CD14-positive monocyte (primary cell): ENCODE results near the gene MACROD1. TPM values are rescaled to one million over a fixed set of nuclear protein-coding genes. Genes with fewer than 3 reads are reported as not detected.

Experiments used
- DNase-seq, 3 donors: peaks; one replicate each; pipeline ENCODE4 v3.0.0-alpha.2; 2011 to 2022
- H2AFZ ChIP-seq: 2 replicates; pipeline ENCODE4 v1.6.0; 2012; ENCODE audit warnings: mild to moderate bottlenecking, low read depth, low read length, inconsistent platforms; ENCODE audit not compliant: insufficient read depth, poor library complexity, severe bottlenecking
- H3K27ac ChIP-seq, 2 donors: 1 replicate in 1 of 2; 2 replicates in 1 of 2; pipeline ENCODE4 v1.5.1; 2012 to 2013; ENCODE audit warnings: low read length in 2 of 2, control low read depth in 1 of 2, inconsistent platforms in 1 of 2, low read depth in 1 of 2, mild to moderate bottlenecking in 1 of 2
- H3K27me3 ChIP-seq, 2 donors: one replicate each; pipeline versions ENCODE4 v1.6.0 to v1.6.1; 2011 to 2013; ENCODE audit warnings: low read length in 2 of 2; ENCODE audit not compliant: control insufficient read depth in 2 of 2, insufficient read depth in 2 of 2
- H3K36me3 ChIP-seq, 2 donors: replicated peaks in 1 of 2; 1 replicate in 1 of 2; 2 replicates in 1 of 2; pipeline versions ENCODE4 v1.5.1 to v1.6.1; 2012 to 2013; ENCODE audit warnings: low read length in 2 of 2, control low read depth in 1 of 2, inconsistent platforms in 1 of 2, mild to moderate bottlenecking in 1 of 2; ENCODE audit not compliant: insufficient read depth in 2 of 2, control insufficient read depth in 1 of 2
- H3K4me1 ChIP-seq, 2 donors: 1 replicate in 1 of 2; 2 replicates in 1 of 2; pipeline versions ENCODE4 v1.5.1 to v1.6.1; 2012 to 2013; ENCODE audit warnings: low read length in 2 of 2, control low read depth in 1 of 2, inconsistent platforms in 1 of 2, mild to moderate bottlenecking in 1 of 2, moderate library complexity in 1 of 2; ENCODE audit not compliant: insufficient read depth in 2 of 2, control insufficient read depth in 1 of 2
- H3K4me2 ChIP-seq: replicated peaks from 2 replicates; pipeline ENCODE3; 2012; ENCODE audit warnings: low read length, moderate library complexity, mild to moderate bottlenecking; ENCODE audit not compliant: poor library complexity, severe bottlenecking; ENCODE audit errors: extremely low read depth
- H3K4me3 ChIP-seq, 3 experiments: fragments of 200-600 bp in 1 of 3; sonication (generic) in 1 of 3; replicated peaks in 1 of 3; 1 replicate in 2 of 3; 2 replicates in 1 of 3; pipeline ENCODE4 v1.5.1; 2011 to 2013; ENCODE audit warnings: low read length in 3 of 3, mild to moderate bottlenecking in 3 of 3, control low read depth in 2 of 3, low read depth in 2 of 3, inconsistent platforms in 1 of 3, moderate library complexity in 1 of 3
- H3K79me2 ChIP-seq: 2 replicates; pipeline ENCODE4 v1.6.0; 2012; ENCODE audit warnings: mild to moderate bottlenecking, control low read depth, inconsistent platforms, low read length, moderate library complexity; ENCODE audit not compliant: insufficient read depth
- H3K9ac ChIP-seq: 2 replicates; pipeline ENCODE4 v1.6.0; 2017; ENCODE audit warnings: low read length, mild to moderate bottlenecking; ENCODE audit not compliant: insufficient read depth, poor library complexity, severe bottlenecking
- H3K9me3 ChIP-seq, 2 donors: replicated peaks in 1 of 2; 1 replicate in 1 of 2; 2 replicates in 1 of 2; pipeline versions ENCODE4 v1.5.1 to v1.6.1; 2012 to 2013; ENCODE audit warnings: low read length in 2 of 2, control low read depth in 1 of 2; ENCODE audit not compliant: control insufficient read depth in 1 of 2, insufficient read depth in 1 of 2
- H4K20me1 ChIP-seq: 2 replicates; pipeline ENCODE4 v1.6.0; 2012; ENCODE audit warnings: mild to moderate bottlenecking, low read length, control low read depth, moderate library complexity; ENCODE audit not compliant: insufficient read depth
- H3K27ac Mint-ChIP-seq, 7 donors: one replicate each; pipeline ENCODE4 v1.8.0; 2020; ENCODE audit warnings: mild to moderate bottlenecking in 7 of 7, mixed read lengths in 7 of 7, moderate library complexity in 6 of 7, inconsistent platforms in 2 of 7
- H3K27me3 Mint-ChIP-seq, 3 donors: one replicate each; pipeline ENCODE4 v1.8.0; 2021 to 2022; ENCODE audit warnings: low read depth in 3 of 3, mild to moderate bottlenecking in 3 of 3, mixed read lengths in 3 of 3, moderate library complexity in 3 of 3, inconsistent platforms in 1 of 3
- H3K36me3 Mint-ChIP-seq, 2 donors: one replicate each; pipeline ENCODE4 v1.8.0; 2020; ENCODE audit warnings: mixed read lengths in 2 of 2, inconsistent platforms in 1 of 2, mild to moderate bottlenecking in 1 of 2
- H3K4me1 Mint-ChIP-seq: one replicate; pipeline ENCODE4 v1.8.0; 2020; ENCODE audit warnings: mild to moderate bottlenecking, mixed read lengths
- H3K4me3 Mint-ChIP-seq, 2 donors: one replicate each; pipeline ENCODE4 v1.8.0; 2020; ENCODE audit warnings: mild to moderate bottlenecking in 2 of 2, mixed read lengths in 2 of 2, moderate library complexity in 1 of 2
- H3K9me3 Mint-ChIP-seq, 7 donors: one replicate each; pipeline ENCODE4 v1.8.0; 2020 to 2022; ENCODE audit warnings: mixed read lengths in 7 of 7, mild to moderate bottlenecking in 6 of 7, moderate library complexity in 6 of 7, inconsistent platforms in 2 of 7
- CTCF ChIP-seq: fragments of 200-600 bp; IDR thresholded peaks from one replicate; pipeline ENCODE4 v1.8.0; 2022; ENCODE audit warnings: antibody characterized with exemption, mild to moderate bottlenecking
- WGBS: methylation state at CpG from one replicate; pipeline ENCODE4 v1.1.5; 2013; ENCODE audit warnings: missing lambda C conversion rate; ENCODE audit not compliant: insufficient coverage; 5-methylcytosine and 5-hydroxymethylcytosine counted together
- intact Hi-C, 2 donors: fragments of 100-400 bp; cut with micrococcal nuclease; formaldehyde crosslinking; loops; one replicate each; pipeline versions ENCODE4 v1.15.0 to v1.15.1; 2023
- polyA plus RNA-seq, 3 donors: library from polyadenylated mRNA; depleted of rRNA in 1 of 3; unstranded in 2 of 3; stranded (reverse) in 1 of 3; fragments of 300-500 nt in 2 of 3; fragments of >200 nt in 1 of 3; fragmentation: Illumina TruSeq in 2 of 3; gene quantifications; 1 replicate in 2 of 3; 2 replicates in 1 of 3; pipeline ENCODE4 v1.2.3, GENCODE V29; 2012 to 2021

MACROD1 gene
- polyA plus RNA-seq, 3 donors, result 1.5 to 2.4 (median 2.2) TPM

- peaks cover 0 to 2% (median 0%) of the 10 kb centered on the region in 7 donors for H3K9me3 Mint-ChIP-seq
- H3K4me1 ChIP-seq, result no peaks in the 10 kb centered on the region
- no peak for TF ChIP-seq CTCF
- H2AFZ ChIP-seq, result no peak overlapping the region
- intact Hi-C loops, result no loop called here
- peaks cover 4% of the 10 kb centered on the region for H3K4me1 Mint-ChIP-seq
- no peak overlapping the region for H3K27ac Mint-ChIP-seq
- no peak overlapping the region for H3K27ac ChIP-seq
- H3K79me2 ChIP-seq, result no peaks in the 10 kb centered on the region
- H3K27me3 Mint-ChIP-seq, result peaks cover 7 to 17% (median 8%) of the 10 kb centered on the region in 3 donors
- H3K9ac ChIP-seq, result no peak overlapping the region
- H4K20me1 ChIP-seq, result no peaks in the 10 kb centered on the region
- 93% methylated on average over 11 of the region's 17 CpGs for WGBS
- H3K9me3 ChIP-seq, result no peaks in the 10 kb centered on the region
- peaks cover 0 to 4% of the 10 kb centered on the region in 2 donors for H3K27me3 ChIP-seq
- no peak overlapping the region for H3K4me3 Mint-ChIP-seq
- no peaks in the 10 kb centered on the region for H3K36me3 ChIP-seq
- H3K36me3 Mint-ChIP-seq, result no peaks in the 10 kb centered on the region
- no peak overlapping the region for H3K4me3 ChIP-seq
- no peak overlapping the region for H3K4me2 ChIP-seq
- DNase-seq, result no peak
These were observed 29.0 kb downstream of the MACROD1 start for GRCh38 chr11:64136765-64137441.

- DNase-seq, result no peak
- Histone ChIP-seq H3K79me2 (no peaks in the 10 kb centered on the region), H3K9ac (no peak overlapping the region), H3K27ac (no peak overlapping the region), H3K36me3 (no peaks in the 10 kb centered on the region), H2AFZ (no peak overlapping the region), H3K4me3 (no peak overlapping the region), H3K27me3 (peaks cover 0 to 8% of the 10 kb centered on the region in 2 donors), H3K9me3 (no peaks in the 10 kb centered on the region), H3K4me2 (no peak overlapping the region), H4K20me1 (no peaks in the 10 kb centered on the region), H3K4me1 (no peaks in the 10 kb centered on the region)
- Mint-ChIP-seq H3K36me3 (no peaks in the 10 kb centered on the region), H3K27ac (no peak overlapping the region), H3K4me3 (no peak overlapping the region), H3K9me3 (peaks cover 0 to 2% (median 0%) of the 10 kb centered on the region in 7 donors), H3K27me3 (peaks cover 10 to 27% (median 17%) of the 10 kb centered on the region in 3 donors), H3K4me1 (peaks cover 9% of the 10 kb centered on the region)
- no peak for TF ChIP-seq CTCF
- intact Hi-C loops, result no loop called here
- 96% methylated on average over 16 of the region's 17 CpGs for WGBS
These were observed 30.2 kb downstream of the MACROD1 start for GRCh38 chr11:64135711-64136110.
